ENCODE measurements around the gene BIRC7.
"Not testable (repeated sequence)": the region's sequence is repeated elsewhere in the genome, so short reads cannot be mapped to it uniquely, and the experiment has no call there.

Gene BIRC7

DNA sequence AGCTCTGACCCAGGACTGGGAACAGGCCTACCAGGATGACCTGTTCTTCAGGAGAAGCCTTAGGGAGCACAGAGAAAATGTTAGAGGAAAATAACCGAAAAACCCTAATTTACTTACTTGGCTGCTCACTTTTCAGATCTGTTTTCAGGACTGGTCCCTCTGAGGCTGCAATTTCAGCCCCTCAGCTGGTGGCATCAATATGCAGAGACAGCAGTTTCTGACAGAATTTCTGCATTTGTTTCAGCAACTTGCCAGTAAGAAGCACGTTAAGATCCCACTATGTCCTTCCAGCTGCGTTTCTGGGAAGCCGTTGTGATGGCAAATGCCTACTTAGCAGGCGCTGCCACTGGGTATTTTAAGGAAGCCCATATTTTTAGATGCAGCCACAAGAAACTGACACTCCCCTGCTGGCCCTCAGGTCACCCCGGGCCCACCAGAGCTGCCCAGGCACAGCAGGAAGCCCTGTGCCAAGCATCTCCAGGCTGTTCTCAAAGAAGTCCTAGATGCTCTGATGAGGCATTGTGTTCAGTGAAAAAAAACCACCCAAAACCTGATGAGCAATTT, 27.3 kb upstream of the BIRC7 start:
- DNase-seq (ENCODE audit: low spot score), result no peak

DNA sequence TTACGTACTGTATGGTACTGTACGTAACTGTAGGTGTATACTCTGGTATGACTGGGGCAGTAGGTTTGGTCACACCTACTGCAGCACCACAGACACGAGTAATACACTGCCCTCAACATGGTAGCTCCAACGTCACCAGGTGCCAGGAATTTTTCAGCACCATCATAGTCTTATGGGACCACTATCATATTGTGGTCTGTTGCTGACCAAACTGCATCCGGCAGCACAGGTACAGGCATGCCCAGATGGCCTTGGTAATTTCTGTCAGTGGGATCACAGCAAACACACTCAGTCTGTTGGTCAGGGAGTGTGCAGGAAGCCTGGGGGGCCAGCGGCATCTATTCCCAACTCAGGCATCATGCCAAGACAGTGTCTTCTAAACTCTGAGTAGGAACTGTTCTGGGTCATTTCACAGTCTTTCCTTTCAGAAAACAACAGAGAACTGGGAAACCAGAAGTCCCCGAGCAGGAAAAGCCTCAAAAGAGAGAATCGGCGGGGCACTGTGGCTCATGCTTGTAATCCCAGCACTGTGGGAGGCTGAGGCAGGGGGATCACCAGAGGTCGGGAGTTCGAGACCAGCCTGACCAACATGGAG, 25.6 kb upstream of the BIRC7 start:
- no peak for DNase-seq (ENCODE audit: low spot score)

- no peak for DNase-seq (ENCODE audit: low spot score)
These were observed 23.3 kb upstream of the BIRC7 start for GRCh38 chr20:63212393-63212730.

- DNase-seq (ENCODE audit: low spot score), result no peak
These were observed 22.9 kb upstream of the BIRC7 start for GRCh38 chr20:63212792-63213191.

DNA sequence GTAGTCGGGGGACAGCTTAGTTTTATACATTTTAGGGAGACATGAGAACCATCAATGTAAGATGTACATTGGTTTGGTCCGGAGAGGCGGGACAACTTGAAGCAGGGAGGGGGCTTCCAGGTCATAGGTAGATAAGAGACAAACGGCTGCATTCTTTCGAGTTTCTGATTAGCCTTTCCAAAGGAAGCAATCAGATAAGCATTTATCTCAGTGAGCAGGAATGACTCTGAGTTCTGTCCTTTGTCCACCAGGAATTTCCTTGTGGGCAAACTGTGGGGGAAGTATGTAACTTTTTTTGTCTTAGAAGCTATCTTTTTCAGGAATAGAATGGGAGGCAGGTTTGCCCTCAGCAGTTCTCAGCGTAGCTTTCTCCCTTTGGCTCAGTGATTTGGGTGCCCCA, 21.2 kb upstream of the BIRC7 start:
- no peak for DNase-seq (ENCODE audit: low spot score)

- no peak for DNase-seq (ENCODE audit: low spot score)
These were observed 20.3 kb upstream of the BIRC7 start for GRCh38 chr20:63215101-63216040.

GRCh38 chr20:63216041-63216848, 19.5 kb upstream of the BIRC7 start, which contains the start of gene YTHDF1:
Gene YTHDF1 (minus strand): TSS chr20:63216131. CDS start chr20:63215892, 239 bp downstream.
- peak; percentile 91 for DNase-seq (ENCODE audit: low spot score)

DNA sequence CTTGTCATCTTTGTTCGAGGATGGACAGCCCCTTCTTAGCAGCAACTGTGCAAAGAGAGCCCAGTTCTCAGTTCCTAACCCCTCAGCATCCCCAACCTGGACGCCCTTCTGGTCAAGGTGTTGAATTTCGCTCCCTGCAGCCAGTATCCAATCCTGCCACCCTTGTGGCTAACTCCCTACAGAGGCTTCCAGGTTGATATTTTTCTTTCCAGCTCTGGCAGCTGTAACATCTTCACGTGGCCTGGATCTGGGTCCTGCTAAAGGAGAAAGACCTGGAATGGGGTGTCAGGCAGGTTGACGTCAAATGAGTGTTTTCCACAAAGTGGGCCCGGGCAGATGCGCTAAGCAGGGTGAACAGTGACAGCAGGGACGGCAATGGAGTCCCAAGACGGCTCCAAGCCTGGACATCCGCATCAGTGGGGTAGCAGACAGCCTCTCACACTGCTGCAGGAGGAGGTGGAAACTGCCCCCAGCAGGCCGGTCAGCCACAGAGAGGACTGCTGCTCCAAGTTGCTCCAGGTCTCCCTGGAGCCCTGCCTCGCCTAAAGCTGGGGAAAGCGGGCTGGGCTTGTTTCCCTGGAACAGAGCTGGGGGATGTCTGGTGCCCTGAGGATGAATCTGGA, 18.7 kb upstream of the BIRC7 start:
- no peak for DNase-seq (ENCODE audit: low spot score)

GRCh38 chr20:63217706-63218105, 18.0 kb upstream of the BIRC7 start:
- no peak for DNase-seq (ENCODE audit: low spot score)

DNA sequence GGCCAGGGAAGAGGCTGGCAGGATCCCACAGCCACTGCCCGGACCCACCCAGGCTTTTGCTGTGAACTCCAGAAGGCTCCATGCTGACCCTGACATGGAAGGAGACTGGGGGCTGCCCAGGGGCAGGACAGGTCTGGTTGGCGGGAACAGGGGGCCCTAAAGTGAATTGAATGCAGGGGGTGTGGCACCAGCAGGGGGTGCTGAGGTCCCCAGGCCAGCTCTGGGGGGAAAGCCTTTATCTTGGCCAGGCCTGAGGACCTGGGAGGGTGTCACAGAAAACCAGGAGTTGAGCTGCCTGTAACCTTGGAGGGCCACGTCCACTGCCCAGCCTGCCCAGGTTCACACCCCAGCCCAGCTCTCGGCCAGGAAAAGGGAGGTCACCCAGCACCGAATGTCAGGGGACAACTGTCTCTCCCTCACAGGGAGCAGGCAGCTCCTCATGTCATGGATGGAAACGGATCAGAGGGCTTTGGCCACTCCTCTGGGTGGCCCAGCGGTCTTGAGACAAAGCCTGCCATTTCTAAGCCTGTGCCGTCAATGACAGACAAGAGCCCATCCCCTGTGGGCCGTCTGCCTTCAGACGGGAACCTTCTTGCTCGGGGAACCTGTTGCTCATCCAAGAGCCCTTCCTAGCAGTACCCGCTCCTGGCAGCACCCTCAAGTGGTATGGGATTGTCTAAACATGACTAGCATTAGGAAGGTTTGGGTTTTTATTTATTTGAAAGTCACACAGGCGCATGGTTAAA, 16.8 kb upstream of the BIRC7 start:
- no peak for DNase-seq (ENCODE audit: low spot score)

- DNase-seq (ENCODE audit: low spot score), result no peak
These were observed 16.3 kb upstream of the BIRC7 start for GRCh38 chr20:63219447-63219821.

DNA sequence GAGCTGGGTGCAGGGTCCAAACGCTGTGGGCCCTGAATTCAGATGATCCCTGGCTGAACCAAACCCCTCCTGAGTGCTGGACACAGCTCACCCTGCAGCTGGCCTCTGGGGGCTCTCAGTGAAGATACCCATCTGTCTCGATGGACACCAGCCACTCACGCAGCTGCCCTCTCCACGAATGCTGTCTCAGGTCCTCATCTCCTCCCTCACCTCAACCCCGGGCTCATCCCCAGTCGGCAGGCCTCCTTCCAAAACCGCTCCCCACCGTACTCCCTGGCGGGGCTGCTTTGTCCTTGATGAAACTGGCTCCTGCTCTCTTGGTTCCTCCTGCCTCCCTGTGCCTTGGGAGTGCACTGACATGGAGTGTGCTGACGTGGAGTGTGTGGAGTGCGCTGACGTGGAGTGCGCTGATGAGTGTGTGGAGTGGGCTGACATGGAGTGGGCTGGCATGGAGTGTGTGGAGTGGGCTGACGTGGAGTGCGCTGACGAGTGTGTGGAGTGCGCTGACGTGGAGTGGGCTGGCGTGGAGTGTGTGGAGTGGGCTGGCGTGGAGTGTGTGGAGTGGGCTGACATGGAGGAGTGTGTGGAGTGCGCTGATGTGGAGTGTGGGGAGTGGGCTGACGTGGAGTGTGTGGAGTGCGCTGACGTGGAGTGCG, 15.7 kb upstream of the BIRC7 start:
- DNase-seq (ENCODE audit: low spot score), result no peak

GRCh38 chr20:63220696-63221399, 14.9 kb upstream of the BIRC7 start:
- DNase-seq (ENCODE audit: low spot score), result no peak

DNA sequence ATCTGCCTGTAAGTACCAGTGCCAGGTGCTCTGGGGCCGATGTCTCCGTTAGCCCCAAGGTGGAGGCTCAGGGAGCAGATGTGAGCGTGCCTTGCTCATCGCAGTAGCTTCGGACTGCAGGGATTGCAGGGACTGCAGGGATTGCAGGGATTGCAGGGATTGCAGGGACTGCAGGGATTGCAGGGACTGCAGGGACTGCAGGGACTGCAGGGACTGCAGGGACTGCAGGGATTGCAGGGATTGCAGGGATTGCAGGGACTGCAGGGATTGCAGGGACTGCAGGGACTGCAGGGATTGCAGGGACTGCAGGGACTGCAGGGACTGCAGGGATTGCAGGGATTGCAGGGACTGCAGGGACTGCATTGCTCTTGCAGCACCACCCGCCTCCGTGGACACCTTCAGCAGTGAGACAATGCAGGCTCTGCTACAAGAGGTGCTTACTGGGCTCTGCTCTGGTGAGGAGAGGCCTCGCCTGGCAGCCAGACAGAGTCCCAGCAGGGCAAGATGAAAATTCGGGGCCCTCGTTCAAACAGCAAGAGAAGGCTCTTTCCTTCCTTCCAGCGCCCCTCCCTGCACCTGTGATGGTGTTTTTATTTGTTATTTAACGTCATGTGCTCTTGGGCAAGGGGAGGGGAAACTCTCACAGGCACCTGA, 14.2 kb upstream of the BIRC7 start:
- not testable (repeated sequence) for DNase-seq (ENCODE audit: low spot score)

- no peak for DNase-seq (ENCODE audit: low spot score)
These were observed 13.2 kb upstream of the BIRC7 start for GRCh38 chr20:63222541-63222940.

GRCh38 chr20:63223121-63223825, 12.4 kb upstream of the BIRC7 start:
- peak; percentile 53 for DNase-seq (ENCODE audit: low spot score)

GRCh38 chr20:63223826-63224207, 11.9 kb upstream of the BIRC7 start:
- no peak for DNase-seq (ENCODE audit: low spot score)

- no peak for DNase-seq (ENCODE audit: low spot score)
These were observed 11.2 kb upstream of the BIRC7 start for GRCh38 chr20:63224412-63225081.
